ENCODE data around the gene RNF11. TPM values are rescaled to one million over a fixed set of nuclear protein-coding genes. Genes with fewer than 3 reads are reported as not detected.

RNF11 gene
- 20.7 to 43.9 TPM (median 28.1 TPM) in 5 replicates for total RNA-seq (2022; extraction: Qiagen RNA extraction)

GRCh38 chr1:51235673-51236530 is at the start of gene RNF11:
RNF11 (plus strand) TSS chr1:51236273; CDS start chr1:51236757, 484 bp downstream.

Other genes starting within 250 kb of the RNF11 start
- gene C1orf185, start 134.0 kb upstream of the RNF11 start, total RNA-seq (2022; extraction: Qiagen RNA extraction): not detected in 5 replicates
- gene TTC39A, start 94.3 kb downstream of the RNF11 start, total RNA-seq (2022; extraction: Qiagen RNA extraction): 1.5 to 2.7 TPM (median 2.2 TPM) in 5 replicates